Erythroblast (primary cell): ENCODE data around the gene ALPI.
"Not testable (repeated sequence)": the region's sequence is repeated elsewhere in the genome, so short reads cannot be mapped to it uniquely, and the experiment has no call there.

ENCODE experiments used
- DNase-seq, 2 experiments: peaks; one replicate each; lab custom pipeline; 2025; lab: John Stamatoyannopoulos, UW
- GATA1 ChIP-seq: IDR thresholded peaks from 2 replicates; pipeline ENCODE4 v1.6.1; 2011; ENCODE audit warnings: low read depth, mild to moderate bottlenecking, control low read depth, low read length, moderate library complexity
- POLR2A ChIP-seq: IDR thresholded peaks from 2 replicates; pipeline ENCODE4 v1.6.1; 2011; ENCODE audit warnings: mild to moderate bottlenecking, low read length

ALPI gene

GRCh38 chr2:232444409-232445148 lies 11.4 kb upstream of the ALPI start:
- peak; percentile 56 to 67 for DNase-seq
- no peak for TF ChIP-seq GATA1
- no peak for TF ChIP-seq POLR2A

DNA sequence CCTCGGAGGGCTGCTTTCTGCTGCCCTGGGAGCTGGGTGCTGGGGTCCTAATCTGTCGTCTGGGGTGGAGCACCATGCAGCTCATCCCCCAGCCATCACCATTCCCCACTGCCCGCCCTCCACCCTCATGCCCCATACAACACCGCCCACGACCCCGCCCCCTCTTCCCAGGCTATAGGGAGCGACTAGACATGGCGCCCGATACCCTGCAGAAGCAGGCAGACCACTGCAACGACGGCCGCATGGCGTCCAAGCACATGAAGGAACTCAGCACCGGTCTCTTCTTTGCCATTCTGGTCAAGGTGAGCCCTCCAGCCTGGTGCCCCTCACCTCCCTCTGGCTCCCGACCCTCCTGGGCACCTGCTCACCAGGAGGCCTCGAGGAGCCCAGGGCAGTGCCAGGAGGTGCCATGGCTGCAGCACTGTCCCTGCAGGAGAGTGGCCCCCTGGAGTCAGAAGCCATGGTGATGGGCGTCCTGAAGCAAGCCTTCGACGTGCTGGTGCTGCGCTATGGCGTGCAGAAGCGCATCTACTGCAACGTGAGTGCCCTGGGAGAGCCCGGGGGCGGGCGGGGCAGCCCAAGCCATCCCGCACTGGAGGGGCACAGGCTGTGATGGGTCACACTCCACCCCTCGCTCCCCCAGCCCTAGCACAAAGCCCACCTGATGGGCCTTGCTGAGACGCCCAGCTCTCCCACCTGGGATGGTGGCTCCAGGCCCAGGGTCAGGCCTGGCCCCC lies 10.6 kb upstream of the ALPI start:
- DNase-seq: not testable (repeated sequence)

- DNase-seq: not testable (repeated sequence)
These were observed 9.6 kb upstream of the ALPI start for GRCh38 chr2:232446266-232446777.

- TF ChIP-seq GATA1: no peak
- no peak for DNase-seq
These were observed 8.8 kb upstream of the ALPI start for GRCh38 chr2:232447091-232447620.

- DNase-seq: no peak
- TF ChIP-seq GATA1 (no peak), POLR2A (no peak)
These were observed 8.2 kb upstream of the ALPI start for GRCh38 chr2:232447638-232448303.

DNA sequence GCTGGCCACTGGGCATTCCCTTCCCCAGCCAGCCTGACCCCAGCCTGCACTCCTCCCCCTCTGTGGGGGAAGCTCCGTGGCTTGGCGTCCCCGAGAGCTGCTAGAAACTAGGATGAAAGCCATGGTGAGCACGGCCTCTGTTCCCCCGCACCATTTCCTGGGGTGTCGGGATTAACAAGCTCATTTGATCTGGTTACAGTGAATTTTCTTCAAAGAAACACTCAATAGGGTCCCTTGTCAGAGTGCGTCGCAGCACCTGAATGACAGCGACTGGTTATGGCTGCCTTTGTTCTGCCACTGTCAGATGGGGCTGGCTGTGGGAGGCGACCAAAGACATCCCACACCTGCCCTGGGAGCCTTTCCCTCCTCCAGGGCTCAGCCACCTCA lies 7.7 kb upstream of the ALPI start:
- DNase-seq: no peak
- TF ChIP-seq GATA1 (no peak), POLR2A (no peak)

DNA sequence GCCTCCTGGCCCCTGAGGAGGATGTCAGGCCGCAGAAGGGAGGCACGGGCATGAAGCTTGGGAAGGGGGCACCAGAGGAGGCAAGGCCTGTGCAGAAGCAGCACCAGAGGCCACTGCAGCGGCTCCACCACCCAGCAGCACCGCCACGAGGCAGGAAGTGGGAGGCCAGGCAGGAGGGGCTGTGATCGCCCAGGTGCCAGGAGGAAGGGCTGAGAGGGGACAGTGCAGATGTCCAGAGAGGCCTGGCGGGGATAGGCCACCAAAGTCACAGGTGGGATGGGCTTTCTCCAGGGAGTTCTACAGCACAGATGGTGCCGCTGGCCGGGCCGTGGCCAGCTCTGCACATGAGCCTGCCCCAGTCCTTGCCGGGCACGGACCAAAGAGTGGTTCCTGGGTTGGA lies 6.0 kb upstream of the ALPI start:
- no peak for DNase-seq
- no peak for TF ChIP-seq GATA1
- TF ChIP-seq POLR2A: no peak

GRCh38 chr2:232451645-232452044 lies 4.3 kb upstream of the ALPI start:
- not testable (repeated sequence) for DNase-seq

GRCh38 chr2:232454630-232455029 lies 1.3 kb upstream of the ALPI start:
- no peak for DNase-seq
- TF ChIP-seq POLR2A: no peak
- no peak for TF ChIP-seq GATA1

GRCh38 chr2:232456296-232457120 lies 555 bp downstream of the ALPI start:
- no peak for DNase-seq
- TF ChIP-seq GATA1 (no peak), POLR2A (no peak)

DNA sequence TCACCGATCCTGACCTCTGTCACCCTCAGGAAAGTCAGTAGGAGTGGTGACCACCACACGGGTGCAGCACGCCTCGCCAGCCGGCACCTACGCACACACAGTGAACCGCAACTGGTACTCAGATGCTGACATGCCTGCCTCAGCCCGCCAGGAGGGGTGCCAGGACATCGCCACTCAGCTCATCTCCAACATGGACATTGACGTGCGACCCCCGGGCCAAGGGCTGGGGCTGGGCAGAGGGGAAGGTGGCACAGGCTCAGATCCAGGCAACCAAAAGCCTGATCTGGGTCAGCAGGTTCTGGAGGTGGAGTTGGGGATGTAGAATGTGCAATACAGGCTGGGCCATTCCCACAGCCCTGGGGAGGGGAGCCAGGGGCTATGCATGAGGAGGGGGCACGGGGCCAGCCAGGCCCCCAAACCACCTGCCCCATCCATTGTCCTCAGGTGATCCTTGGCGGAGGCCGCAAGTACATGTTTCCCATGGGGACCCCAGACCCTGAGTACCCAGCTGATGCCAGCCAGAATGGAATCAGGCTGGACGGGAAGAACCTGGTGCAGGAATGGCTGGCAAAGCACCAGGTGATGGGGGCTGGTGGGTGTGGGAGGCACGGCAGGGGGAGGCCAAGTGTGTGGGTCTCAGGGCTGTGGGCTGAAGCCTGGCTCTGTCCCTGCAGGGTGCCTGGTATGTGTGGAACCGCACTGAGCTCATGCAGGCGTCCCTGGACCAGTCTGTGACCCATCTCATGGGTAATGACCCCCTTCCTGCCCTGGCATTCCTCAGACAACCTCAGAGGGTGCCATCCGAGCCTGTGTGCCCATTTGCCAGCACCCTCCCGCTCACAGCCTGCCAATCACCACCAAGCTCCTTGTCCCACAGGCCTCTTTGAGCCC lies 1.4 kb downstream of the ALPI start:
- TF ChIP-seq GATA1 (no peak), POLR2A (no peak)
- DNase-seq: no peak

DNA sequence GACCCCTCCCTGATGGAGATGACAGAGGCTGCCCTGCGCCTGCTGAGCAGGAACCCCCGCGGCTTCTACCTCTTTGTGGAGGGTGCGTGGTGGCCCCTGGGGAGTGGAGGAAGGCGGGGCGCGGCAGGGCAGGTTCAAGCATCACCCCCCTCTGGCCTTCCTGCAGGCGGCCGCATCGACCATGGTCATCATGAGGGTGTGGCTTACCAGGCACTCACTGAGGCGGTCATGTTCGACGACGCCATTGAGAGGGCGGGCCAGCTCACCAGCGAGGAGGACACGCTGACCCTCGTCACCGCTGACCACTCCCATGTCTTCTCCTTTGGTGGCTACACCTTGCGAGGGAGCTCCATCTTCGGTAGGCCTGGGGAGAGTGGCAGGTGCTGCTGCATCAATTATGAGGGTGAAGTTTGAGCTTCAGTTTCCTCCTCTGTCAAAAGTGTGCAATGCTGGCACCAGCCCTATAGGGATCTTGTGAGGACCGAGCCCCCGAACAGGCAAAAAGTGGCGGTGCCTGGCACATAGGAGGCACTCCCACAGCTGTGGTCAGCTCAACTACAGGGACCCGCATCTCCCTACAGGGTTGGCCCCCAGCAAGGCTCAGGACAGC lies 2.2 kb downstream of the ALPI start:
- DNase-seq: no peak
- TF ChIP-seq POLR2A (no peak), GATA1 (no peak)
